Mesothelial cell of epicardium (in vitro differentiated cells): ENCODE data around the gene GPC3. TPM values are rescaled to one million over a fixed set of nuclear protein-coding genes. Genes with fewer than 3 reads are reported as not detected.

Source experiments
- DNase-seq, 2 experiments: peaks; one replicate each; pipeline ENCODE4 v3.0.0; 2021; ENCODE audit warnings: low spot score in 2 of 2; ENCODE audit not compliant: unreplicated experiment in 2 of 2
- H3K27ac Mint-ChIP-seq: 2 replicates; pipeline ENCODE4 v1.8.0; 2021; ENCODE audit warnings: mixed read lengths
- H3K27me3 Mint-ChIP-seq: 2 replicates; pipeline ENCODE4 v1.8.0; 2021; ENCODE audit warnings: low read depth, mixed read lengths
- H3K36me3 Mint-ChIP-seq: 2 replicates; pipeline ENCODE4 v1.8.0; 2021; ENCODE audit warnings: mixed read lengths
- H3K4me1 Mint-ChIP-seq: 2 replicates; pipeline ENCODE4 v1.8.0; 2021; ENCODE audit warnings: mixed read lengths
- H3K4me3 Mint-ChIP-seq: 2 replicates; pipeline ENCODE4 v1.8.0; 2021; ENCODE audit warnings: mild to moderate bottlenecking, moderate library complexity, mixed read lengths
- H3K9me3 Mint-ChIP-seq: 2 replicates; pipeline ENCODE4 v1.8.0; 2021; ENCODE audit warnings: mixed read lengths
- total RNA-seq: library from RNA; stranded (reverse); gene quantifications from 3 replicates; pipeline ENCODE4 v1.2.1, GENCODE V29; 2021
- TF ChIP-seq, protein P1 (sequence below): fragments of 200-600 bp; sonication (generic); IDR thresholded peaks from one replicate; pipeline ENCODE4 v1.5.0; 2021; ENCODE audit warnings: antibody characterized with exemption; ENCODE audit not compliant: unreplicated experiment

GPC3 gene
- total RNA-seq, 1 donor from 2014 or later, result 864 TPM

DNA sequence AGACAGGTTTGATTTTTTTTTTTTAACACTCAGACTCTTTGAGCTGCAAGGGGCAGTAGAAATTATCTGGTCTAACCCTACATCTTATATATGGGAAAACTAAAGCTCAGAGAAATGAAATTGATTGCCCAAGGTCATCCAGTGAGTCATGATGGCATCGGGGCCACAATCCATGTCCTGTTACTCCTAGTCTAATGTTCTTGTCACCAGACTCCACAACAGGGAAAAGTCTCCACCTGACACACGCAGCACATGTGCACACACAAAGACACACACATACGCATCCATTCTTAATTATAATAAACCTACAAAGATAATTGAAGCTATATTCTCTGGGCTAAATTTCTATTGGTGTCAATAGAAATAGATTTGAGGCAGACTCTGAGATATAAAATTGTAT lies 48.4 kb downstream of the GPC3 start:
- TF ChIP-seq, protein P1, sequence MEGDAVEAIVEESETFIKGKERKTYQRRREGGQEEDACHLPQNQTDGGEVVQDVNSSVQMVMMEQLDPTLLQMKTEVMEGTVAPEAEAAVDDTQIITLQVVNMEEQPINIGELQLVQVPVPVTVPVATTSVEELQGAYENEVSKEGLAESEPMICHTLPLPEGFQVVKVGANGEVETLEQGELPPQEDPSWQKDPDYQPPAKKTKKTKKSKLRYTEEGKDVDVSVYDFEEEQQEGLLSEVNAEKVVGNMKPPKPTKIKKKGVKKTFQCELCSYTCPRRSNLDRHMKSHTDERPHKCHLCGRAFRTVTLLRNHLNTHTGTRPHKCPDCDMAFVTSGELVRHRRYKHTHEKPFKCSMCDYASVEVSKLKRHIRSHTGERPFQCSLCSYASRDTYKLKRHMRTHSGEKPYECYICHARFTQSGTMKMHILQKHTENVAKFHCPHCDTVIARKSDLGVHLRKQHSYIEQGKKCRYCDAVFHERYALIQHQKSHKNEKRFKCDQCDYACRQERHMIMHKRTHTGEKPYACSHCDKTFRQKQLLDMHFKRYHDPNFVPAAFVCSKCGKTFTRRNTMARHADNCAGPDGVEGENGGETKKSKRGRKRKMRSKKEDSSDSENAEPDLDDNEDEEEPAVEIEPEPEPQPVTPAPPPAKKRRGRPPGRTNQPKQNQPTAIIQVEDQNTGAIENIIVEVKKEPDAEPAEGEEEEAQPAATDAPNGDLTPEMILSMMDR, result no peak
- Mint-ChIP-seq H3K4me1 (peaks cover 51% of the 10 kb centered on the region), H3K27me3 (no peaks in the 10 kb centered on the region), H3K9me3 (no peaks in the 10 kb centered on the region), H3K4me3 (no peak overlapping the region), H3K36me3 (peaks cover 2% of the 10 kb centered on the region), H3K27ac (no peak overlapping the region)
- DNase-seq, result no peak

- no peak for DNase-seq
- Mint-ChIP-seq H3K4me1 (peaks cover 44% of the 10 kb centered on the region), H3K9me3 (no peaks in the 10 kb centered on the region), H3K36me3 (peaks cover 2% of the 10 kb centered on the region), H3K27me3 (no peaks in the 10 kb centered on the region), H3K4me3 (no peak overlapping the region), H3K27ac (peak overlapping the region; percentile 87)
- TF ChIP-seq, protein P1, result no peak
Observed at GRCh38 chrX:133935076-133935475, 50.3 kb downstream of the GPC3 start.

- no peak overlapping the region for H3K27ac Mint-ChIP-seq
Observed at GRCh38 chrX:133933316-133933715, 52.1 kb downstream of the GPC3 start.

DNA sequence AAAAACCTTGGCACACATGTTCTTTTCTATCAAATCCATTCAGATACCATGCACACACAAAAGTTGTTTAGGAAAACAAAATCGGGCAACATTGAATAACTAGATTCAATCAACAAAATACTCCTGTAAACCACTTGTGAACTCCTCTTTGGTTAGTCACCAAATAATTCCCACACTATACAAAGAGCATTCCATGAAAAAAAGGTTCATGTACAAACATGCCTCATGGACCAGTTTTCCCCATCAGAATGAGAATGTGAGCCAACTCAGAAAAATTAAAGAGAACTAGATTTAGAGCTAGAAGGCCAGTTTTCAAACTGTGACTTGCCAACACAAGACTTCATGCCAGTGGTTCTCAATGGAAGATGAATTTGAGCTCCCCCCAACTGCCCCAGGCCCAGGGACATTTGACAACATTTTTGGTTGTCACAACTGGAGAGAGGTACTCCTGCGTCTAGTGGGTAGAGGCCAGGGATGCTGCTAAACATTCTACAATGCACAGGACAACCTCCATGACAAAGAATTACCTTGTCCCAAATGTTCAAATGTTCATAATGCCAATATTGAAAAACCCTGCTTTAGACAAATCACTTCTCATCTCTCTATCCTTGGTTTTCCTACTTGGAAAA lies 55.4 kb downstream of the GPC3 start:
- peaks cover 7% of the 10 kb centered on the region for H3K4me1 Mint-ChIP-seq
- H3K9me3 Mint-ChIP-seq, result peaks cover 5% of the 10 kb centered on the region
- H3K27ac Mint-ChIP-seq, result no peak overlapping the region
- H3K27me3 Mint-ChIP-seq, result no peaks in the 10 kb centered on the region
- DNase-seq, result no peak
- H3K4me3 Mint-ChIP-seq, result no peak overlapping the region
- peaks cover 35% of the 10 kb centered on the region for H3K36me3 Mint-ChIP-seq
- TF ChIP-seq, protein P1, result no peak

More at GRCh38 chrX:133933316-133933715, 52.1 kb downstream of the GPC3 start:
- Mint-ChIP-seq H3K36me3 (peaks cover 14% of the 10 kb centered on the region), H3K9me3 (no peaks in the 10 kb centered on the region), H3K4me3 (no peak overlapping the region), H3K4me1 (peaks cover 28% of the 10 kb centered on the region), H3K27me3 (no peaks in the 10 kb centered on the region)
- DNase-seq, result no peak
- TF ChIP-seq, protein P1, result no peak

DNA sequence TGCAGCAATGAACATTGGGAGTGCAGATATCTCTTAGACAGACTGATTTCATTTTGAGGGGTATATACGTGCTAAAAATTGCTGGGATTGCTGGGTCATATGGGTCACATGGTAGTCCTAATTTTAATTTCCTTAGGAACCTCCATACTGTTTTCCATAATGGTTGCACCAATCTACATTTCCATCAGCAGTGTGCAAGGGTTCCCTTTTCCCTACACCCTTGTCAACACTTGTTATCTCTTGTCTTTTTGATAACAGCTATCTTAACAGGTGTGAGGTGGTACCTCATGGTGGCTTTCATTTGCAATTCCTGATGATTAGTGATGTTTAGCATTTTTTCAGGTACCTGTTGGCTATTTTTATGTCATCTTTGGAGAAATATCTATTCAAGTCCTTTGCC lies 57.0 kb downstream of the GPC3 start:
- Mint-ChIP-seq H3K9me3 (peaks cover 5% of the 10 kb centered on the region), H3K4me1 (peaks cover 14% of the 10 kb centered on the region), H3K27me3 (no peaks in the 10 kb centered on the region), H3K36me3 (peaks cover 35% of the 10 kb centered on the region), H3K4me3 (no peak overlapping the region), H3K27ac (no peak overlapping the region)
- TF ChIP-seq, protein P1, result no peak
- DNase-seq, result no peak
